GM12878 (cell line): ENCODE data around the gene C10orf143. TPM values are rescaled to one million over a fixed set of nuclear protein-coding genes. Genes with fewer than 3 reads are reported as not detected.

Experiments used
- ATAC-seq: fragments of 200-7000 bp; cut with Tn5 transposase; 3 replicates; pipeline ENCODE4 v1.9.1; 2020; ENCODE audit warnings: mild to moderate bottlenecking, moderate library complexity
- BruUV-seq: library from RNA; stranded (reverse); fragments of 400-500 nt; replicated peaks from 2 replicates; lab custom pipeline; 2021; lab: Mats Ljungman, UMichigan
- CTCF ChIA-PET: fragments of 300-600 bp; sonication (Branson Sonifier 250); formaldehyde crosslinking; extraction: SDS; loops from one replicate; lab custom pipeline; 2021; ENCODE audit warnings: inconsistent platforms; lab: Yijun Ruan, JAX
- POLR2A ChIA-PET: fragments of 350-600 bp; formaldehyde crosslinking; extraction: SDS; loops from one replicate; lab custom pipeline; 2021; ENCODE audit warnings: inconsistent platforms; lab: Charles Lee
- RAD21 ChIA-PET: fragments of 300-600 bp; sonication (Branson Sonifier 250); formaldehyde crosslinking; loops from one replicate; lab custom pipeline; 2023; ENCODE audit warnings: antibody characterized with exemption; ENCODE audit not compliant: unreplicated experiment; lab: Charles Lee
- SMC1A ChIA-PET: fragments of 300-600 bp; sonication (Branson Sonifier 250); formaldehyde crosslinking; loops from one replicate; lab custom pipeline; 2023; ENCODE audit not compliant: unreplicated experiment, uncharacterized antibody; lab: Charles Lee
- DNase-seq: peaks from one replicate; pipeline ENCODE4 v3.0.0-alpha.2; 2011; ENCODE audit warnings: low read depth, low spot score
- FAIRE-seq: peaks from 3 replicates; lab custom pipeline; 2011; peaks lifted over from hg19 to GRCh38; lab: Jason Lieb, UNC
- H2AFZ ChIP-seq: 2 replicates; pipeline ENCODE4 v1.6.0; 2011; ENCODE audit warnings: low read depth, low read length, control low read depth; ENCODE audit not compliant: control insufficient read depth
- H3K27ac ChIP-seq: 2 replicates; pipeline ENCODE4 v1.5.1; 2011; ENCODE audit warnings: control low read depth; ENCODE audit not compliant: control insufficient read depth, insufficient read depth
- H3K27me3 ChIP-seq, 2 experiments: replicated peaks in 1 of 2; 2 replicates each; pipeline versions ENCODE4 v1.6.0 to v1.6.1; 2011; ENCODE audit warnings: low read length in 1 of 2; ENCODE audit not compliant: control insufficient read depth in 2 of 2, insufficient read depth in 2 of 2
- H3K36me3 ChIP-seq, 2 experiments: 2 replicates each; pipeline ENCODE4 v1.5.1; 2011; ENCODE audit warnings: low read length in 1 of 2; ENCODE audit not compliant: control insufficient read depth in 2 of 2, insufficient read depth in 2 of 2
- H3K4me1 ChIP-seq: 2 replicates; pipeline ENCODE4 v1.6.1; 2011; ENCODE audit warnings: mild to moderate bottlenecking, low read length, moderate library complexity, mixed read lengths; ENCODE audit not compliant: control insufficient read depth, insufficient read depth
- H3K4me2 ChIP-seq: 2 replicates; pipeline ENCODE4 v1.6.0; 2011; ENCODE audit warnings: control low read depth; ENCODE audit not compliant: control insufficient read depth, insufficient read depth
- H3K4me3 ChIP-seq: fragments of 200-600 bp; sonication (generic); 2 replicates; pipeline ENCODE4 v1.5.1; 2016
- H3K79me2 ChIP-seq: 2 replicates; pipeline ENCODE4 v1.6.0; 2011; ENCODE audit warnings: low read length; ENCODE audit not compliant: control insufficient read depth, insufficient read depth
- H3K9ac ChIP-seq: 2 replicates; pipeline ENCODE4 v1.8.0; 2011; ENCODE audit warnings: low read length, control low read depth, mixed read lengths; ENCODE audit not compliant: control insufficient read depth, insufficient read depth
- H3K9me3 ChIP-seq: replicated peaks from 3 replicates; pipeline ENCODE4 v1.5.1; 2011; ENCODE audit warnings: mild to moderate bottlenecking, low read length; ENCODE audit not compliant: control insufficient read depth, insufficient read depth
- H4K20me1 ChIP-seq: 2 replicates; pipeline ENCODE4 v1.6.0; 2011; ENCODE audit not compliant: control insufficient read depth, insufficient read depth
- BCL11A ChIP-seq: IDR thresholded peaks from 2 replicates; pipeline ENCODE4 v1.6.1; 2011; ENCODE audit warnings: low read depth, low read length
- EP300 ChIP-seq, 2 experiments: fragments of 150-350 bp in 1 of 2; IDR thresholded peaks; 2 replicates each; pipeline ENCODE4 v1.6.1; 2011 to 2012; ENCODE audit warnings: low read depth in 2 of 2, low read length in 2 of 2, borderline replicate concordance in 1 of 2, improper control_type of control experiment in 1 of 2, inconsistent platforms in 1 of 2; ENCODE audit not compliant: control insufficient read depth in 1 of 2
- FOXM1 ChIP-seq: IDR thresholded peaks from 2 replicates; pipeline ENCODE4 v1.6.1; 2012; ENCODE audit warnings: low read depth, mild to moderate bottlenecking, inconsistent platforms, low read length, moderate library complexity
- HDAC2 ChIP-seq: fragments of 200-600 bp; sonication (generic); IDR thresholded peaks from 2 replicates; pipeline ENCODE4 v1.6.1; 2017
- HDGF ChIP-seq: fragments of 450-650 bp; IDR thresholded peaks from 2 replicates; pipeline ENCODE4 v1.6.1; 2016; ENCODE audit warnings: antibody characterized with exemption
- MYB ChIP-seq: fragments of 150-350 bp; IDR thresholded peaks from 2 replicates; pipeline ENCODE4 v1.6.1; 2014; ENCODE audit warnings: mild to moderate bottlenecking, low read depth, low read length, borderline replicate concordance
- RELA ChIP-seq: fragments of 450-650 bp; IDR thresholded peaks from 2 replicates; pipeline ENCODE4 v1.8.0; 2014; ENCODE audit warnings: borderline replicate concordance; ENCODE audit not compliant: partially characterized antibody
- RFX5 ChIP-seq: IDR thresholded peaks from 2 replicates; pipeline ENCODE4 v1.6.1; 2011; ENCODE audit warnings: low read depth, low read length, improper control_type of control experiment
- SKIL ChIP-seq: fragments of 450-650 bp; IDR thresholded peaks from 2 replicates; pipeline ENCODE4 v1.6.1; 2017; ENCODE audit warnings: mild to moderate bottlenecking, low read depth, inconsistent platforms; ENCODE audit not compliant: poor library complexity, severe bottlenecking
- SUZ12 ChIP-seq: fragments of 200-600 bp; sonication (generic); IDR thresholded peaks from one replicate; pipeline ENCODE4 v1.6.1; 2018; ENCODE audit warnings: antibody characterized with exemption, mild to moderate bottlenecking; ENCODE audit not compliant: unreplicated experiment
- ZNF217 ChIP-seq: fragments of 450-650 bp; IDR thresholded peaks from 2 replicates; pipeline ENCODE4 v1.6.1; 2017; ENCODE audit warnings: antibody characterized with exemption, mild to moderate bottlenecking
- WGBS: methylation state at CpG from one replicate; pipeline ENCODE4 v1.1.6; 2016; ENCODE audit warnings: low lambda C conversion rate; ENCODE audit not compliant: insufficient replicate concordance, insufficient coverage; ENCODE audit errors: missing lambda C conversion rate; 5-methylcytosine and 5-hydroxymethylcytosine counted together
- in situ Hi-C: fragments of 300-500 bp; cut with MboI; formaldehyde crosslinking; loops from 9 replicates; pipeline ENCODE4 v1.14.3; 2018; ENCODE audit warnings: mixed read lengths
- intact Hi-C: fragments of 100-400 bp; cut with micrococcal nuclease; formaldehyde crosslinking; loops from one replicate; pipeline ENCODE4 v1.14.2; 2022; ENCODE audit not compliant: unreplicated experiment
- polyA plus RNA-seq, 11 experiments: library from polyadenylated mRNA; depleted of rRNA in 4 of 11; unstranded in 6 of 11; stranded (reverse) in 5 of 11; fragments of >200 nt; fragmentation: Nextera tagmentation in 4 of 11; fragmentation: Illumina TruSeq in 1 of 11; extraction: Ambion mirVana in 4 of 11; extraction: Trizol in 1 of 11; gene quantifications; 1 replicate in 1 of 11; 2 replicates in 10 of 11; pipeline versions ENCODE4 v1.2.1 to v1.2.3, GENCODE V29; 2011 to 2016; ENCODE audit warnings: inconsistent platforms in 2 of 11, missing spikeins in 2 of 11, low read depth in 1 of 11
- total RNA-seq, 4 experiments: library from RNA; depleted of rRNA in 3 of 4; stranded (reverse); fragments of >200 nt in 3 of 4; fragmentation: Illumina TruSeq in 1 of 4; extraction: Trizol in 1 of 4; gene quantifications; 2 replicates each; pipeline versions ENCODE4 v1.2.1 to v1.2.3, GENCODE V29; 2013 to 2021
- TF ChIP-seq, protein P1 (sequence below): fragments of 450-650 bp; IDR thresholded peaks from 2 replicates; pipeline ENCODE4 v1.6.1; 2017; ENCODE audit warnings: mild to moderate bottlenecking, moderate library complexity

Gene C10orf143
- total and polyA plus RNA-seq, 10 of the 15 experiments (the other 5 are each of a cell fraction or from before 2014, with no cell fraction given) = 0.64 to 7.9 (median 2.6) TPM

DNA sequence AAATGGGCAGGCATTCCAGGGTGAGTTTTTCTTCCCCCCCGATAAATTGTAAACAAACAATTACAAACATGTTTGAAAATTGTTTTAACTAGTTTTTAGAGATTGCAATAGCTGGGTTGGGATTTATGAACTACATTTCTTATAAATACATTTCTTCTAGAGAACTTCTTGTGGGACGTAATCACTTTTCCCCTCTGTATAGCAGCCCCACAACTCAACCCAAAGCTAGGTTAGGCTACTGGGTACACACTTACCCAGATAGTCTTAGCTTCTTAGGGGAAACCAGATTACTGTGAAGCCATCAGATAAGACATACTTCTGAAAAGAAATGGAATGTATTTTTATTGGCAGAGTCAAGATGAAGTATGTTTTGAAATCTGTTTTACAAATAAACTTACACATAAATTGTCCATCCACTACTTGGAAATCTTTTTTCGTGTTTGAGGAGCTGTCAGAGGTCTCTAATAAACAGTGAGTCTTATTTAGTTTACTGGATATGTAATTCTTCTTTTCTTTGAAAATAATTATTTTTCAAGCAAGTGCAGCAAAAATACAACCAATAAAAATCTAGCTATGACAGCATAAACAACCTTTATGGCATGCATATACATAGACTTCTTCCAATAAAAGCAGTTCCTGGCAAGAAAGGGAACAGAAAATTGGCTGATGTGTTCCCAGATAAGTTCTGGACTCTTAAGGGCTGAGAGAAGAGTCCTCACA lies 17.6 kb upstream of the C10orf143 start:
- no peak for DNase-seq
- H3K4me3 ChIP-seq = no peak overlapping the region
- ChIA-PET SMC1A (interaction anchor here (0.6 to 3.9 kb wide), 7 partner anchors 12 to 1497 kb away, joined by 3 to 19 read pairs (median 4); partner anchors contain the start of gene C10orf143), RAD21 (interaction anchor here (0.9 to 1.4 kb wide), 4 partner anchors 13 to 239 kb away, joined by 3 to 7 read pairs (median 3); partner anchors contain the start of gene C10orf143), CTCF (interaction anchor here (0.6 to 3.8 kb wide), 16 partner anchors 10 to 1917 kb away, joined by 3 to 38 read pairs (median 4); partner anchors contain the start of gene C10orf143), POLR2A (interaction anchor here (3.1 kb wide), 1 partner anchor 17 kb away, joined by 14 read pairs; the partner anchor contains the start of gene C10orf143)
- no peak for FAIRE-seq
- H2AFZ ChIP-seq = no peak overlapping the region
- no peaks in the 10 kb centered on the region for H3K27me3 ChIP-seq
- no peak for ATAC-seq
- H3K36me3 ChIP-seq = no peaks in the 10 kb centered on the region
- no peaks in the 10 kb centered on the region for H3K9me3 ChIP-seq
- no peak overlapping the region for H3K9ac ChIP-seq
- TF ChIP-seq HDGF (no peak), RFX5 (no peak), HDAC2 (no peak), EP300 (IDR thresholded peaks at IDR 0.05; ENCODE audit: borderline replicate concordance in 1 of 2, control insufficient read depth in 1 of 2, low read depth in 2 of 2, low read length in 2 of 2) (no peak), FOXM1 (no peak), MYB (no peak), SUZ12 (no peak), BCL11A (no peak), ZNF217 (no peak), RELA (no peak), SKIL (no peak)
- TF ChIP-seq, protein P1, sequence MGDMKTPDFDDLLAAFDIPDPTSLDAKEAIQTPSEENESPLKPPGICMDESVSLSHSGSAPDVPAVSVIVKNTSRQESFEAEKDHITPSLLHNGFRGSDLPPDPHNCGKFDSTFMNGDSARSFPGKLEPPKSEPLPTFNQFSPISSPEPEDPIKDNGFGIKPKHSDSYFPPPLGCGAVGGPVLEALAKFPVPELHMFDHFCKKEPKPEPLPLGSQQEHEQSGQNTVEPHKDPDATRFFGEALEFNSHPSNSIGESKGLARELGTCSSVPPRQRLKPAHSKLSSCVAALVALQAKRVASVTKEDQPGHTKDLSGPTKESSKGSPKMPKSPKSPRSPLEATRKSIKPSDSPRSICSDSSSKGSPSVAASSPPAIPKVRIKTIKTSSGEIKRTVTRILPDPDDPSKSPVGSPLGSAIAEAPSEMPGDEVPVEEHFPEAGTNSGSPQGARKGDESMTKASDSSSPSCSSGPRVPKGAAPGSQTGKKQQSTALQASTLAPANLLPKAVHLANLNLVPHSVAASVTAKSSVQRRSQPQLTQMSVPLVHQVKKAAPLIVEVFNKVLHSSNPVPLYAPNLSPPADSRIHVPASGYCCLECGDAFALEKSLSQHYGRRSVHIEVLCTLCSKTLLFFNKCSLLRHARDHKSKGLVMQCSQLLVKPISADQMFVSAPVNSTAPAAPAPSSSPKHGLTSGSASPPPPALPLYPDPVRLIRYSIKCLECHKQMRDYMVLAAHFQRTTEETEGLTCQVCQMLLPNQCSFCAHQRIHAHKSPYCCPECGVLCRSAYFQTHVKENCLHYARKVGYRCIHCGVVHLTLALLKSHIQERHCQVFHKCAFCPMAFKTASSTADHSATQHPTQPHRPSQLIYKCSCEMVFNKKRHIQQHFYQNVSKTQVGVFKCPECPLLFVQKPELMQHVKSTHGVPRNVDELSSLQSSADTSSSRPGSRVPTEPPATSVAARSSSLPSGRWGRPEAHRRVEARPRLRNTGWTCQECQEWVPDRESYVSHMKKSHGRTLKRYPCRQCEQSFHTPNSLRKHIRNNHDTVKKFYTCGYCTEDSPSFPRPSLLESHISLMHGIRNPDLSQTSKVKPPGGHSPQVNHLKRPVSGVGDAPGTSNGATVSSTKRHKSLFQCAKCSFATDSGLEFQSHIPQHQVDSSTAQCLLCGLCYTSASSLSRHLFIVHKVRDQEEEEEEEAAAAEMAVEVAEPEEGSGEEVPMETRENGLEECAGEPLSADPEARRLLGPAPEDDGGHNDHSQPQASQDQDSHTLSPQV = no peak
- in situ Hi-C loops = no loop called here
- no peak overlapping the region for H3K4me2 ChIP-seq
- intact Hi-C loops = loop anchor here (5.0 kb wide), 3 partner anchors 241 to 1916 kb away; no protein-coding TSS in a partner anchor
- H3K79me2 ChIP-seq = no peaks in the 10 kb centered on the region
- H3K4me1 ChIP-seq = no peaks in the 10 kb centered on the region
- no peaks in the 10 kb centered on the region for H4K20me1 ChIP-seq
- no TSS peak for BruUV-seq
- 17% methylated on average over 3 of the region's 3 CpGs for WGBS
- H3K27ac ChIP-seq = no peak overlapping the region
